ENCODE measurements around the gene ZFP30. TPM values are rescaled to one million over a fixed set of nuclear protein-coding genes. Genes with fewer than 3 reads are reported as not detected.

The ZFP30 gene
- total RNA-seq, 1 experiment from 2014 or later: 5.0 TPM

DNA sequence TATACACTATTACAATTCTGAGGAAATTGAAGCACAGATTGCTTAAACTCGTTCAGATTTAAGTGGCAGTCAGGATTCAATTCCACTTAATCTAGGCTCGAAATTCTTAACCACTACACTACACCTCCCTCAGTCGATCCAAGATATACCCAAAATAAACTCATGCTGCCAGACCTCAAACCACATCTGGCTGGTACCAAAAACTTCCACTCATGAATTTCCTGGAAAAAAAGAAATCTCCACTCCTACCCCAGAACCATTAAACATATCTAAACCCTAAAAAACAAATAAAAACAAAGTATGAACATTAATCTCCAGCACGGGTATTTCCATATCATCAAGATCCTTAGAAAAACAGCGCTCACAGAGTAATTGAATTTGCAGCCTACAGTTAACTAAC, 1.1 kb downstream of the ZFP30 start:
- H2AFZ ChIP-seq (ENCODE audit: low read length): peak overlapping the region; percentile 91
- no peaks in the 10 kb centered on the region for H3F3A ChIP-seq (ENCODE audit: low read length, unreplicated experiment)
- H3K9me3 ChIP-seq (ENCODE audit: low read length): peaks cover 12% of the 10 kb centered on the region; the same call in 1 of the 2 replicates
- POLR2A ChIA-PET (ENCODE audit: unreplicated experiment): no interaction called here
- H3K36me3 ChIP-seq (ENCODE audit: low read depth, low read length): peaks cover 16% of the 10 kb centered on the region
- H3K9me2 ChIP-seq (replicated peaks; ENCODE audit: low read length): no peaks in the 10 kb centered on the region
- CTCF ChIA-PET: no interaction called here
- peak overlapping the region; percentile 79; the same call in 1 of the 2 replicates for H3K9ac ChIP-seq (ENCODE audit: low read length)
- H3K79me2 ChIP-seq (ENCODE audit: low read length): peaks cover 29% of the 10 kb centered on the region
- ATAC-seq (no peak), DNase-seq (no peak)
- no peaks in the 10 kb centered on the region for H3K27me3 ChIP-seq (ENCODE audit: low read length)
- BruUV-seq (replicated peaks): TSS peak; percentile 56
- no peaks in the 10 kb centered on the region for H4K20me1 ChIP-seq (ENCODE audit: low read length)
- intact Hi-C loops (cut with micrococcal nuclease): no loop called here
- H3K4me1 ChIP-seq (ENCODE audit: insufficient read depth, low read length): peaks cover 8% of the 10 kb centered on the region; the same call in 1 of the 2 replicates
- peak overlapping the region; percentile 67 for H3K4me2 ChIP-seq (ENCODE audit: low read length)
- no peak for TF ChIP-seq EZH2phosphoT487 (IDR thresholded peaks at IDR 0.05; ENCODE audit: borderline replicate concordance, low read length)
- TF ChIP-seq, protein P1, sequence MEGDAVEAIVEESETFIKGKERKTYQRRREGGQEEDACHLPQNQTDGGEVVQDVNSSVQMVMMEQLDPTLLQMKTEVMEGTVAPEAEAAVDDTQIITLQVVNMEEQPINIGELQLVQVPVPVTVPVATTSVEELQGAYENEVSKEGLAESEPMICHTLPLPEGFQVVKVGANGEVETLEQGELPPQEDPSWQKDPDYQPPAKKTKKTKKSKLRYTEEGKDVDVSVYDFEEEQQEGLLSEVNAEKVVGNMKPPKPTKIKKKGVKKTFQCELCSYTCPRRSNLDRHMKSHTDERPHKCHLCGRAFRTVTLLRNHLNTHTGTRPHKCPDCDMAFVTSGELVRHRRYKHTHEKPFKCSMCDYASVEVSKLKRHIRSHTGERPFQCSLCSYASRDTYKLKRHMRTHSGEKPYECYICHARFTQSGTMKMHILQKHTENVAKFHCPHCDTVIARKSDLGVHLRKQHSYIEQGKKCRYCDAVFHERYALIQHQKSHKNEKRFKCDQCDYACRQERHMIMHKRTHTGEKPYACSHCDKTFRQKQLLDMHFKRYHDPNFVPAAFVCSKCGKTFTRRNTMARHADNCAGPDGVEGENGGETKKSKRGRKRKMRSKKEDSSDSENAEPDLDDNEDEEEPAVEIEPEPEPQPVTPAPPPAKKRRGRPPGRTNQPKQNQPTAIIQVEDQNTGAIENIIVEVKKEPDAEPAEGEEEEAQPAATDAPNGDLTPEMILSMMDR (conservative IDR thresholded peaks at IDR 0.05; ENCODE audit: low read depth, low read length): no peak
- TF ChIP-seq EZH2 (IDR thresholded peaks at IDR 0.05; ENCODE audit: low read length, unreplicated experiment): no peak
- H3K27ac ChIP-seq (ENCODE audit: low read length): no peak overlapping the region
- peak overlapping the region; percentile 83 for H3K4me3 ChIP-seq (ENCODE audit: low read length)

DNA sequence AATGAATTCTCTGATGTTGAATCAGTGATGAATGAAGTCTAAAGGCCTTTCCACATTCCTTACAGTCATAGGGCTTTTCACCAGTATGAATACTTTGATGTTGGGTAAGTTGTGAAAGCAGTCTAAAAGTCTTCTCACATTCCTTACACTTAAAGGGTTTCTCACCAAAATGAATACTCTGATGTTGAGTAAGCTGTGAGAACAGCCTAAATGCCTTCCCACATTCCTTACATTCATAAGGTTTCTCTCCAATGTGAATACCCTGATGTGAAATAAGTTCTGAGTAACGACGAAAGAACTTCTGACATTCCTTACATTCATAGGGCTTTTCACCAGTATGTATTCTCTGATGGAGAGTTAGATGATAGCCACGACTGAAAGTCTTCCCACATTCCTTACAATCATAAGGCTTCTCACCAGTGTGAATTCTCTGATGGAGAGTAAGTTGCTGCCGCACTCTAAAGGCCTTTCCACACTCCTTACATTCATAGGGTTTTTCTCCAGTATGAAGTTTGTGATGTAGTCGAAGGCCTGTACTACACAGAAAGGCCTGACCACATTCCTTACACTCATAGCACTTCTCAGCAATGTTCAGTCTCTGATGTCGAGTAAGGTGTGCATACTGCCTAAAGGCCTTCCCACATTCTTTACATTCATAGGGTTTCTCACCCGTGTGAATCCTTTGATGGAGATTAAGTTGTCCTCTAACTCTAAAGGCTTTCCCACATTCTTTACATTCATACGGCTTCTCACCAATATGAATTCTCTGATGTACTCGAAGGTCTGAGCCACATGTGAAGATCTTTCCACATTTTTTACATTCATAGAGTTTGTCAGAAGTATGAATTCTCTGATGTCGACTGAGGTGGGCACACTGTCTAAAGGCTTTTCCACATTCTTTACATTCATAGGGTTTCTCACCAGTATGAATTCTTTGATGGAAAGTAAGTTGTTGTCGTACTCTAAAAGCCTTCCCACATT, 19.9 kb downstream of the ZFP30 start:
- no peak overlapping the region for H3K4me3 ChIP-seq (ENCODE audit: low read length)
- H2AFZ ChIP-seq (ENCODE audit: low read length): no peak overlapping the region
- H3K9ac ChIP-seq (ENCODE audit: low read length): no peak overlapping the region
- H3F3A ChIP-seq (ENCODE audit: low read length, unreplicated experiment): no peaks in the 10 kb centered on the region
- POLR2A ChIA-PET (ENCODE audit: unreplicated experiment): no interaction called here
- no peaks in the 10 kb centered on the region for H3K27me3 ChIP-seq (ENCODE audit: low read length)
- H4K20me1 ChIP-seq (ENCODE audit: low read length): no peaks in the 10 kb centered on the region
- intact Hi-C loops (cut with micrococcal nuclease): no loop called here
- ATAC-seq (no peak), DNase-seq (no peak)
- CTCF ChIA-PET: no interaction called here
- H3K4me2 ChIP-seq (ENCODE audit: low read length): no peak overlapping the region
- no peaks in the 10 kb centered on the region for H3K4me1 ChIP-seq (ENCODE audit: insufficient read depth, low read length)
- peaks cover 39% of the 10 kb centered on the region for H3K9me3 ChIP-seq (ENCODE audit: low read length)
- H3K9me2 ChIP-seq (replicated peaks; ENCODE audit: low read length): no peaks in the 10 kb centered on the region
- no peaks in the 10 kb centered on the region for H3K79me2 ChIP-seq (ENCODE audit: low read length)
- no peak overlapping the region for H3K27ac ChIP-seq (ENCODE audit: low read length)
- TF ChIP-seq EZH2 (IDR thresholded peaks at IDR 0.05; ENCODE audit: low read length, unreplicated experiment) (no peak), EZH2phosphoT487 (IDR thresholded peaks at IDR 0.05; ENCODE audit: borderline replicate concordance, low read length) (no peak)
- TF ChIP-seq, protein P1 (conservative IDR thresholded peaks at IDR 0.05; ENCODE audit: low read depth, low read length): no peak
- no TSS peak for BruUV-seq (replicated peaks)
- peaks cover 46% of the 10 kb centered on the region for H3K36me3 ChIP-seq (ENCODE audit: low read depth, low read length)
